Mammary epithelial cell (primary cell): ENCODE results near the gene INPP4B.
"Not testable (repeated sequence)": the region's sequence is repeated elsewhere in the genome, so short reads cannot be mapped to it uniquely, and the experiment has no call there.

Experiments
- EZH2 ChIP-seq: IDR thresholded peaks from 2 replicates; pipeline ENCODE4 v1.6.1; 2012; ENCODE audit warnings: low read length, inconsistent platforms, borderline replicate concordance
- TF ChIP-seq, protein P1 (sequence below), 2 donors: IDR thresholded peaks in 1 of 2; conservative IDR thresholded peaks in 1 of 2; 2 replicates each; pipeline ENCODE4 v1.5.1; 2011 to 2012; ENCODE audit warnings: inconsistent platforms in 2 of 2, low read length in 2 of 2, mild to moderate bottlenecking in 2 of 2, control low read depth in 1 of 2, low read depth in 1 of 2; ENCODE audit not compliant: insufficient read depth in 1 of 2; ENCODE audit errors: extremely low read depth in 1 of 2

GRCh38 chr4:142397364-142397991 is 448.6 kb downstream of the INPP4B start:
- TF ChIP-seq, protein P1, sequence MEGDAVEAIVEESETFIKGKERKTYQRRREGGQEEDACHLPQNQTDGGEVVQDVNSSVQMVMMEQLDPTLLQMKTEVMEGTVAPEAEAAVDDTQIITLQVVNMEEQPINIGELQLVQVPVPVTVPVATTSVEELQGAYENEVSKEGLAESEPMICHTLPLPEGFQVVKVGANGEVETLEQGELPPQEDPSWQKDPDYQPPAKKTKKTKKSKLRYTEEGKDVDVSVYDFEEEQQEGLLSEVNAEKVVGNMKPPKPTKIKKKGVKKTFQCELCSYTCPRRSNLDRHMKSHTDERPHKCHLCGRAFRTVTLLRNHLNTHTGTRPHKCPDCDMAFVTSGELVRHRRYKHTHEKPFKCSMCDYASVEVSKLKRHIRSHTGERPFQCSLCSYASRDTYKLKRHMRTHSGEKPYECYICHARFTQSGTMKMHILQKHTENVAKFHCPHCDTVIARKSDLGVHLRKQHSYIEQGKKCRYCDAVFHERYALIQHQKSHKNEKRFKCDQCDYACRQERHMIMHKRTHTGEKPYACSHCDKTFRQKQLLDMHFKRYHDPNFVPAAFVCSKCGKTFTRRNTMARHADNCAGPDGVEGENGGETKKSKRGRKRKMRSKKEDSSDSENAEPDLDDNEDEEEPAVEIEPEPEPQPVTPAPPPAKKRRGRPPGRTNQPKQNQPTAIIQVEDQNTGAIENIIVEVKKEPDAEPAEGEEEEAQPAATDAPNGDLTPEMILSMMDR (conservative IDR thresholded peaks at IDR 0.05 in 1 of 2, IDR thresholded peaks at IDR 0.05 in 1 of 2; ENCODE audit: extremely low read depth in 1 of 2, insufficient read depth in 1 of 2, low read depth in 1 of 2, low read length in 2 of 2), result not testable (repeated sequence)
- TF ChIP-seq EZH2, result not testable (repeated sequence)
